ENCODE results near the gene MOSPD3.

DNA sequence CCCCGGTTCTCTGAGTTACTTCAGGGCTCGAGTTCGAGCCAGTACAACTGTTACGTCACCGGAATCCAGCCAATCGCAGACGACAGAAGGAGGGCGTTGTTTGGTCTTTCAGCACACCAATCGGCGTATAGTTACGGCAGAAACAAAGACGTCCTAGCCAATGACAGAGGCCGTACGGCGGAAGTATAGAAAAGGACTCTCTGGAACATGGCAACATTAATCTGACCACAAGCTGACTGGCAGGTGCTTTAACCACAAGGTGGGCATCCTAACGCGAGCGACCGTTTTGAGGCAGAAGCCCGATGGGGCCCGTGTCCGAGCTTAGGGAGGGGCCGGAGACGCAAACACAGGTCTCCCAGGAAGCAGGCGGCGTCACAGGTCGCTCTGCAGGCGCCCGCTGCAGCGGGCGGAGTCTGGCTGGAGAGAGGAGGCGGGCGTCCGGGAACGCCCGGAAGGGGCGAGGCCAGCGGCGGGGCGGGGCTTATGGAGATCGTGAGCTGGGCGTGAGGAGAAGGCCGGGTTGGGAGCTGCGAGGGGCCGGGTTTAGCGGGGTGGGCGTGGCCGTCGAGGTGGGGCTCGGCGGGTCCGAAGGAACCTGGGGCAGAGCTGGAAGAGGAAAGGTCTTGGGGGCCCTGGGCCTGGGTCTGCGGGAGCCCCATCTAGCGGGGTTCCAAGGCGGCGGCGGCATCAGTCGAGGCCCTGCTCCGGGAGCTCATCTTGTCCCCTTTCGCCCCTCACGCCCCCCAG, at the start of gene MOSPD3:
- TF ChIP-seq EZH2 (IDR thresholded peaks at IDR 0.05) (no peak), EZH2phosphoT487 (IDR thresholded peaks at IDR 0.05) (no peak)
- TF ChIP-seq, protein P1, sequence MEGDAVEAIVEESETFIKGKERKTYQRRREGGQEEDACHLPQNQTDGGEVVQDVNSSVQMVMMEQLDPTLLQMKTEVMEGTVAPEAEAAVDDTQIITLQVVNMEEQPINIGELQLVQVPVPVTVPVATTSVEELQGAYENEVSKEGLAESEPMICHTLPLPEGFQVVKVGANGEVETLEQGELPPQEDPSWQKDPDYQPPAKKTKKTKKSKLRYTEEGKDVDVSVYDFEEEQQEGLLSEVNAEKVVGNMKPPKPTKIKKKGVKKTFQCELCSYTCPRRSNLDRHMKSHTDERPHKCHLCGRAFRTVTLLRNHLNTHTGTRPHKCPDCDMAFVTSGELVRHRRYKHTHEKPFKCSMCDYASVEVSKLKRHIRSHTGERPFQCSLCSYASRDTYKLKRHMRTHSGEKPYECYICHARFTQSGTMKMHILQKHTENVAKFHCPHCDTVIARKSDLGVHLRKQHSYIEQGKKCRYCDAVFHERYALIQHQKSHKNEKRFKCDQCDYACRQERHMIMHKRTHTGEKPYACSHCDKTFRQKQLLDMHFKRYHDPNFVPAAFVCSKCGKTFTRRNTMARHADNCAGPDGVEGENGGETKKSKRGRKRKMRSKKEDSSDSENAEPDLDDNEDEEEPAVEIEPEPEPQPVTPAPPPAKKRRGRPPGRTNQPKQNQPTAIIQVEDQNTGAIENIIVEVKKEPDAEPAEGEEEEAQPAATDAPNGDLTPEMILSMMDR (IDR thresholded peaks at IDR 0.05), result no peak
